H1 (cell line): Measurements from ENCODE around the gene EPHA1. TPM values are rescaled to one million over a fixed set of nuclear protein-coding genes. Genes with fewer than 3 reads are reported as not detected.

Experiments
- EZH2 ChIP-seq: fragments of 200-600 bp; sonication (generic); IDR thresholded peaks from 2 replicates; pipeline ENCODE4 v1.7.1; 2012; ENCODE audit warnings: low read depth, mild to moderate bottlenecking, moderate library complexity, low read length, inconsistent platforms; ENCODE audit not compliant: severe bottlenecking
- YY1 ChIP-seq: IDR thresholded peaks from 2 replicates; pipeline ENCODE4 v1.6.1; 2011; ENCODE audit warnings: low read depth, mild to moderate bottlenecking, low read length
- polyA plus RNA-seq, 7 experiments: library from polyadenylated mRNA; depleted of rRNA in 3 of 7; stranded (reverse) in 5 of 7; unstranded in 2 of 7; fragments of >200 nt in 5 of 7; fragments of 200-250 nt in 2 of 7; gene quantifications; 1 replicate in 5 of 7; 2 replicates in 1 of 7; 4 replicates in 1 of 7; pipeline versions ENCODE4 v1.2.1 to v1.2.3, GENCODE V29; 2011 to 2013; ENCODE audit warnings: missing spikeins in 2 of 7, mixed read lengths in 2 of 7
- total RNA-seq: library from RNA; stranded (reverse); fragmentation: NEBNext Ultra II Directional; extraction: Animal tissue kit (Norgen Biotek cat#: 25700); gene quantifications from 2 replicates; pipeline ENCODE4 v1.2.1, GENCODE V29; 2021

Gene EPHA1
- total and polyA plus RNA-seq, 2 of the 8 experiments (the other 6 are each of a cell fraction or from before 2014, with no cell fraction given): 86.5 to 133 TPM

DNA sequence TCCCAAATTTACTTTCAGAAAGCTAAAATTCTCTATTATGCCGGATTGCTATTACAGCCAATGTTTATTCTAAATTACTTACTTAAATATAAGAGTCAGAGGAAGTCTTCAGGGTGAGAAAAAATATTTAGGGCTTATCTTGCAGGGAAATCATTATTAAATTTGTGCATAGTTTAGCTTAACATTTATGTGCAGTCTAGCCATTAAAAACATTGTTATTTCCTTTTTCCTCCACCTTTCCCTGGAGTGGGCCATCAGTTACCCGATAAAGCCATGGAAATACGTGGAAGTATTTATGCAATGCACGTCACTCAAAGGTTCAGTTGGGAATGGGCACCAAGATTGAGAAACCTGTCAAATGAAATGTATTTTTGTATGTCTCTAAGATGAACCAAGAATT is 25.1 kb upstream of the EPHA1 start (continued):
- TF ChIP-seq EZH2 (no peak), YY1 (no peak)
